Measurements from ENCODE around the gene MVB12B. TPM values are rescaled to one million over a fixed set of nuclear protein-coding genes. Genes with fewer than 3 reads are reported as not detected.

Gene MVB12B
- total RNA-seq, 2 donors from 2014 or later = 16.1 to 17.2 TPM

DNA sequence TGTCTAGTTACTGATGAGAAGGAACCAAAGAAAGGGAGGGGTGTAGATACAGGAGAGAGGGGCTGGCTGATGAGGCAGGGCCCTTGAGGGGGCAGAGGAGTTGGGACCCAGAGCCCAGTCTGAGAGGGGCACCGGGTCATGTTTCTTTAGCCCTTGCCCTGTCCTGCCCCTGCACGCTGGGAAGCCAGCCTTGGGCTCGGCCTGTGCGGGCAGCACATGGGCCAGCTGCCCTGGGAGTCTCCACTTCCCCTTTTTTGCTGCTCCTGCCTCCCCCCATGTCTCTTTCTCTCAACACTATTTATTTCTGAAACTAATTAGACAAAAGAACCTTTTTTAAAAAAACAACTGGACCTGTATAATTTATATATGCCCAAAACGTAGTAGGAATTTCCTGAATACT is 20.5 kb downstream of the MVB12B start:
- ATAC-seq = no peak
- intact Hi-C loops (cut with DNase I, micrococcal nuclease) = no loop called here

DNA sequence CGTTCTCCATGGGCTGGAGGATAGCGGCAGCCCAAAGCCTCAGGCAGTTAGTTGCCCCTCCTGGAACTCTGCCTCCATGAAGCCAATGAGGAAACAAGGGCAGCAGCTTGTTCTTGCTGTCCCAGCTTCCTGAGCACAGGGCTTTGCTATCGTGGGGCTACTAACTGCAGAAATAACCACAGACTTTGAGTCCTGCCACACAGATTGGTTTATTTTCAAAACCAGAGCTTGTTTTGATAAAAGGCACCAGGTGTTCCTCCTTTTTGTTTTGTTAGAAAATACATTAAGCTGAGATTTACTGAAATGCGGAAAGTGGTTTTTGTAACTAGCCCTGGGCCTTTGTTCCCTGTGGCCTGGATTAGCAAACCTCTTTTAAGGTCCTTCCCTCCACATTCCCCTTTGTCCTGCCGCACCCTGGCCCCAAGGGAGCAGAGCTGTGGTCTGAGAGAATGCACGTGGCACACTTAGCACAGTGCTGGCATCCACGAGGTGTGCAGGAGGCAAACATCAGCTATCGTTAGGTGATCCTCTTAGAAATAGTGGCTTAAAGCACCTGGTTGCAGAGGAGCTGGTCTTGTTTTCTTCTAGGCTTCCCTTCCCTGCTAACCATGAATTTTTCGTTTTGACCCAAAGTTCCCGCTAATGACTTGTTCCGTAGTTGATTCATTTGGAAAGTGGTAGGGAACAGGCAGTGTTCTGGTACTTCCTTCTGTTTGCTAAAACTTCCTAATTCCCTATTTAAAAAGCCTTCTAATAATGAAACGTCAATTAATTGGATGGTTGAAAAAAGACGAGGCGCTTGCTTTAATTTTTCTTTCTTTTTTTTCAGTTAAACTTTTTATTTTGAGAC is 21.5 kb downstream of the MVB12B start:
- ATAC-seq (peak; percentile 67), DNase-seq (peak; percentile 68 to 75)
- intact Hi-C loops (cut with DNase I, micrococcal nuclease) = no loop called here

More for the DNA sequence above, 20.5 kb downstream of the MVB12B start:
- DNase-seq = no peak

DNA sequence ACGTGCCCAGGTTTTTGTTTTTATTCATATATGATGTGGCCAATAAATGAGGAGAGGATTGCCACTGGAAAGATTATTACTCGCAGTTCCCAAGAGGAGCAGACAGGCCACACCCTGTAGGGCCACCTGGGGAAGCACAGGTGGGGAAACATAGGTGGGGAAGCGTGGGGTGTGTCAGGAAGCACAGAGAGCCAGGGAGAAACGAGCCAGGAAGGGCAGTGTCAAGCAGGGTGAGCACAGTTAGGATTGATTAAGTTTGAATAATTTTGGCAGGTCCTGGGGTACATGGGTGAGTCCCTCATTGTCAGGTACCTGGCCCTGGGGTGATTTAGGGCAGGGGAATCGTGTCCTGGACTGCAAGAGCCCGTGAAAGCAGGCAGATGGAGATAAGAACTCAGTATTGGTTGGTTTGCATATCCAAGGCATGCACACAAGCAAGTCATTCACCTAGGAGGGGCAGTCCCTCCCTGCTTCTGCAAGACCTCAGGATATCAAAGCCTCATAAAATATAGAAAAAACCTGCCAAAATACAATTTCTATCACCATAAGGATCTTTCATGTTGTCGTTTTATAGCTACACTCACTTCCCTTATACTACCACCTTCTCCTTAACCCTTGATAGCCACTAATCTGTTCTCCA is 22.4 kb downstream of the MVB12B start:
- DNase-seq (peak; percentile 74 to 90), ATAC-seq (peak; percentile 89)
- intact Hi-C loops (cut with DNase I, micrococcal nuclease) = no loop called here

DNA sequence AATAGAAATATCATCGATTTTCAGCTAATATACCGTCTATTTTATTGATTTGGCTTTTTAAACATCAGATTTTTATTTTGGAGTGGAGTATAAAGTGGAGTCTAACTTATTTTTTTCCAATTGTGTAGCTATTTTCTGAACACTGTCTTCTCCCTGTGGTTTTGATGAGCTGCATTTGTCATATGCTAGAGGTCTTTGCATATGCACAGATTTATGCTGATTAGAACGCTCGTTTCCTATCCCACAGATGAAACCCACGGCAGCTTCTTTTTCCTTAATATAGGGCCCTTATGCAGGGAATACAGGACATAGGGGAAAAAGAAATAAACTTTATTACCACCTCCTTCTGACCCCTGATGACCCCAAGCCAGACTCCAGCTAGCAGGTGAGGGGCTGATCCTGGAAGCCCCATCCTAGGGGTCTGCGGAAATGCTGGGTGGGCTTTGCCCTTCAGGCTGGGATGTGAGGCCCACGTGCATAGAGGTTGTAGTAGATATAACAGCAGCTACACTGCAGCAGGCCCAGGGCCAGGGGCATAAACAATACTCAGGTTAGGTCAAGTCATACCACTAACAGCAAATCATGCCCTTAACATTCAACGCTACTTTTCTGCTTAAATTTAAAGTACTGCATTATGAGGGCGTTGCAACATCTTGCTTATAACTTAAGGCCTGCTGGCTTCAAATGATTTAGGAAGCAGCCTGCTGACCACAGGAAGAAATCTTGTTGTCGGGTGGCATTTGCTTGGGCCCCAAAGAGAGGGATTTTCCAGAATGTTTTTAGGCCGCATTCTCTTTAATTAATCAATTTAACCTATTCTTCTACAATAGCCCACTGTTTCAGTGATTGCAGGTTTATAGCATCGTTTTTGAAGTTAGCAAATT is 28.5 kb downstream of the MVB12B start:
- intact Hi-C loops (cut with DNase I, micrococcal nuclease) = no loop called here
- ATAC-seq = no peak
- DNase-seq = peak in 1 of 2 donors; percentile 17

DNA sequence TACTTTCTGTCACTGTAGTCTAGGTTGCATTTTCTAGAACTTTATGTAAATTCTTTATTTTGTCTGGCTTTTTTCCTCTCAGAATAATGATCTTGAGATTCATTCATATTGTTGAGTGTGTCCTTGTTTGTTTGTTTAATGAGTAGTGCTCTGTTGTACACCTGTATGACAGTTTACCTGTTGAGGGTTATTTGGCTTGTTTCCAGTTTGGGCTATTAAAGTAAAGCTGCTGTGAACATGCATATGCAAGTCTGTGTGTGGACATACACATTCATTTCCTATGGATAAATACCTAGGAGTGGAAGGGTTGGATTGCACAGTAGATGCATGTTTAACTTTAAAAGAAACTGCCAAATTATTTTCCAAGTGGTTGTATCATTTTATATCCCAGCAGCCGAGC is 30.4 kb downstream of the MVB12B start:
- intact Hi-C loops (cut with DNase I, micrococcal nuclease) = no loop called here
- DNase-seq (no peak), ATAC-seq (no peak)

DNA sequence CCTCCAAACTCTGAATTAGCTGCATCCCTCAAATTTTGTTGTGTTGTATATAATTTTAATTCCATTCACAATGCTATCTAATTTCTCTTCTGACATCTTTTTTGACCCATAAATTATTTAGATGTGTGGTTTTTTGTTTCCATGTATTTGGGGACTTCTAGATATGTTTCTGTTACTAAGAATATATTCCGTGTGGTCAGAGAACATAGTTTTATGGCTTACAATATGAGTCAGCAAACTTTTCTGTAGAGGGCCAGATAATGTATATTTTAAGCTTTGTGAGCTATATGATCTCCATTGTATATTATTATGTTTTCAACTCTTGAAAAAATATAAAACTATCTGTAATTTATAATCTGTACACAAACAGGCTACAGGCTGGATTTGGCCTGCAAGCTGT is 33.4 kb downstream of the MVB12B start:
- intact Hi-C loops (cut with DNase I, micrococcal nuclease) = no loop called here

DNA sequence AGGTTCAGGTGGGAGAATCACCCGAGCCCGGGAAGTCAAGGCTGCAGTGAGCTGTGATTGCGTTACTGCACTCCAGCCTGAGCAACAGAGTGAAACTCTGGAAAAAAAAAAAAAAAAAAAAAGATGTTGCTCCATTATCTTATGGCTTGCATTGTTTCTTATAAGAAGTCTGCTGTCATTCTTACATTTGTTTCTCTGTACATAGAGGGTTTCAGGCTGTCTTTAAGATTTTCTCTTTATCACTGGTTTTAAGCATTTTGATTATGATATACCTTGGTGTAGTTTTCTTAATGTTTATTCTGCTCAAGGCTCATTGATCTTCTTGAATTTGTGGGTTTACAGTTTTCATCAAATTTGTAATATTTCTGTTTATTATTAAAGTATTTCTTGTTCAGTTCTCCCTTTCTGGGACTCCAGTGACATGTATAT is 35.2 kb downstream of the MVB12B start:
- DNase-seq = no peak
- ATAC-seq = no peak
- intact Hi-C loops (cut with DNase I, micrococcal nuclease) = no loop called here

More for the DNA sequence above, 33.4 kb downstream of the MVB12B start:
- ATAC-seq (no peak), DNase-seq (no peak)

DNA sequence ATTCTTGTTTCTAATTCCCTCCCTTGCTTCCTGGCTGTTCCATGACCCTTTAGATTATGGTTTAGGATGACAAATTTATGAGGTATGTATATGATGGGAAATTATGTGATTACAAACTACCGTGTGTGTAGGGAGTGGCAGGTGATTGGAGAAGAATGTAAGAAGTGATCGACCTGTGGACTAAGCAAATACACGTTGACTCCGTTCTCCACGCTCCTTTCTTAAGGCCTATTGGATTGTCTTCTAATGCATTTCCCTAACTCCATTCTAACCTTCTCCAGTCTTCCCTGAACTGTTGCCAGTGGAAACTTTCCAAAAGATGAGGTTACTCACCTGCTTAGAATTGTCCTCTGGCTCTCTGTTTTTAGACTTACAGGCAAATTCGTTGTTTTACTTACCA is 36.6 kb downstream of the MVB12B start:
- no peak for DNase-seq
- intact Hi-C loops (cut with DNase I, micrococcal nuclease) = no loop called here
- peak; percentile 71 for ATAC-seq

DNA sequence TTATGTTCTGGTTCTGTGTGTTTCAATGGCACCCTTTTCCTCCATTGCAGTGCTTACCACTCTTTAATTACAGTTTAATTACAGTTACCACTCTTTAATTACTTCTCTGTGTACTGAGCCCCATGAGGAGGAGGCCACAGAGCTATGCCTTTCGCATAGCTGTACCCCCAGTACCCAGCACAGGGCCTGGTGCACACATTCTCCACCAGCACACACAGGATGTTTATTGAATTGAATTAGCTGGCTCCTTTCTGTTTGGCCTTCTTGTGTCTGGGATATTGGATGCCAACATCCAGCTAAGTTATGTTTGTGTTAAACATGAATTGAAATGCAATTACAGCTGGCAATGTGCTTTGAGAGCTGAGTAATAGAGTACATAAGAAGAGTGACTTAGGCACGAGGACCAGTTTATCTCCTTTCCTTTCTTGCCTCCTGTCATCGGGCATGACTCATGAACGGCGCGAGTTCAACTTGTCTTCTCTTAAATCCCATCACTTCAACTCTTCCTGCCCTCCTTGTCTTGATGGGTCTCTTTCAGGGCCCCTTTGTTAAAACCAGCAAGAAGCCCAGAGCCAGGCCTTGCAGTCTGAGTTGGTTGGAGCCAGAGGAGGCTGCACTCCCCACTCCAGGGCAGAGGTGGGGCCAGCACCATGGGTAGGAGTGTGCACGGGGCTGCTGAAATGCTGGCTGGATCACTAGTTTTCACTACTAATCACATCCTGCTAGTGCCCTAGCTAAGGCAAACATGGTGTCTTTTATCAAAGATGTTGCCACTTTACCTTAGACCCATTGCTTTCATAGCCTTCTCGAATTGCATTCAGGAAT is 37.4 kb downstream of the MVB12B start:
- intact Hi-C loops (cut with DNase I, micrococcal nuclease) = no loop called here
- peak; percentile 31 to 71 for DNase-seq
- peak; percentile 35 for ATAC-seq

DNA sequence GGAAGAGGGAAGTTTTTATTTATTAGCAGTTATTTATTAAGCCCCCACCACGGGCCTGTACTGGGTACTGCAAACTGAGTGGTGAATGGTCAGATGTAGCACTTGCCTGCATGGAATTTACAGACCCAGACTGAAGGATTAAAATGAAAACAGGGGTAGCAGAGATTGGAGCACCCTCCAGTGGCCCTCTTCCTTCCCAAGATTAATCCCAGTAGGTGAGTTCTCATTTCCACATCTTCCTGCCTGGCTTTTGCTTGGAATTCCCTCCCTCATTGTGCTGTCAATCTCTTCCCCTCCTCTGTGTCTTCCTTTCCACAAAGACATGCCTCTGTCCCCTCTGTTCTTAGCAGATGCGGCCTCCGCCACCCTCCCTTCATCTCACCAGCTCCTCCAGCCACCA is 39.2 kb downstream of the MVB12B start:
- no peak for ATAC-seq
- peak in 1 of 2 donors; percentile 19 for DNase-seq
- intact Hi-C loops (cut with DNase I, micrococcal nuclease) = no loop called here

DNA sequence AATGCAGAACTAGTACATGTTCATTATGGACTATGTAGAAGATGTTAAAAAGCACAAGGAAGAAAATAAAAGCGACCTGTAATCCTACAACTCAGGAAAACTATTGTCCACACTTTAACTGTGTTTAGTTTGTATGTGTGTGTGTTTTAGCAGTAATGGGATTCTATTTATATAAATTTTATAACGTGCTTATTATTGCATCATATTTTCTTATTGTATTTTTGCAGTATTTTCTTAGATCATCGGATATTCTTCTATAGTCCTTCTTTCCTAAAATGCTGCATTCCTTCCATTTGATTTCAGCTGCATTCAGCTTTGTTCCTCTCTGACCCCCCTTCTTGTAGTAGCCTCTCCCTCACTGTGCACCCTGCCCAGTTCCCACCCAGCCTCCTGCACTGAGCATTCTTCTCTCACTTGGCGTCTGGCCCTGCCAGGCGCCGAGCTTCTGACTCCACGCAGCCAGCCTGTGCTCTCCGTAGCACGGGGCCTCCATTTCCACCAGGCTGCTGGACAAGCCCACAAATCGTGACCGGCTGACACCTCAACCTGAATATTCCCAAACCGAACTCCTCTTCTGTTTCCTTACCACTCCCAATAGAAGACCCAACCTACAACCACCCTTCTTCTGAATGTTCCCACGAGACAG is 39.9 kb downstream of the MVB12B start:
- DNase-seq (peak; percentile 63 to 64), ATAC-seq (peak; percentile 52)
- intact Hi-C loops (cut with DNase I, micrococcal nuclease) = no loop called here

DNA sequence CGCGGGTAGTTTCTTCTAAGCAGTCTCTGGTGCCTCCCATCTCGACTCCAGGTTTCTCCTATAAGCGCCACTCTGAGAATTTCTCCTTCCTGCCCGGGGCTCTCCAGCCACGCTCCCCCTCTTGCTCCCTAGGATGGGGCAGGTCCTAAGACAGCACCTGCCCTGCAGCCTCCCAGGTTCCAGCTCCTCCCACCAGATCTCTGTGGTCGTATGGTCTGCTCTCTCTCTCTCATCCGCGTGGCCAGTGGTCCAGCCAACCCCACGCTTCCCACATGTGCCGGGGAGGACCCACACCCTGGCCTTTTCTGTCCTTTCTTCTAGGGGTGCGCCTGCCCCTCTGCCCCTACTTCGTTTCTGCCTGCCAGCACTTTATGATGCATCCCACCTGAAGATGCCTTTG is 40.5 kb downstream of the MVB12B start:
- DNase-seq = peak; percentile 22 to 42
- intact Hi-C loops (cut with DNase I, micrococcal nuclease) = no loop called here
- peak; percentile 29 for ATAC-seq

DNA sequence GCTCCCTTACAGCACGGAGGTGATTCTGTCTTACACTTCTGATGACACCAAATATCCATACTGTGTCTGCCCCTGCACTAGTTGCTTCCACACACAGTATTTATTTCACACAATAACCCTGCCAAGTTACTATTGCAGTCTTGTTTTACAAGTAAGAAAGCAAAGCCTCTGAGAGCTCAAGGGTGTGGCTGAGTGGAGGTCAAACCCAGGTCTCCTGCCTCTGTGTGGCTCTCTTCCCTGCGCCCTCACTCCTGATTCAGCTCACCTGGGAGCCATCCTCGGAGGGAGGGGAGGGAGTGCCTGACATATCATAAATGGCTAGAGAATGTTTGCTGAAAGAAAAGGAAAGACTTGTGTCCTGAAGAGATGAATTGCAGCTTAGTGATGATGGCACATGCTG is 41.0 kb downstream of the MVB12B start:
- peak; percentile 83 for ATAC-seq
- peak; percentile 71 to 86 for DNase-seq
- intact Hi-C loops (cut with DNase I, micrococcal nuclease) = no loop called here

DNA sequence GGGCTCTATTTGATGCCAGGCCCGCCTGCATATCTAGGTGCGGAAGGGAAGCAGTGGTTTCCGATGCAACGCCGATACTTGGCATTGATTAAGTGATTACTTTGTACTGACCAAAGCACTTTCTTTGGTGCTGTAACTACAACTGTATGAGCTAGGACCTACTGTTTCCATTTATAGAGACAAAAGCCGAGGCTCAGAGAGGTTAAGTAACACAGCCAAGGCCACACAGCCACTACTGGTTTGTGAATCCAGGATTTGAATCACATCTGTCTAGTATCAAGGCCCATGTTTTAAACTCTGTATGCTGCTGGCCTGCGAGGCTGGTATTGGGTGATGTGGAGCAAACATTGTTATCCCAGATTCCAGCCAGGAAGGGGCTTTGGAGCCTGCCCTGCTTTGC is 41.4 kb downstream of the MVB12B start:
- no peak for ATAC-seq
- DNase-seq = peak in 1 of 2 donors; percentile 41
- intact Hi-C loops (cut with DNase I, micrococcal nuclease) = no loop called here

DNA sequence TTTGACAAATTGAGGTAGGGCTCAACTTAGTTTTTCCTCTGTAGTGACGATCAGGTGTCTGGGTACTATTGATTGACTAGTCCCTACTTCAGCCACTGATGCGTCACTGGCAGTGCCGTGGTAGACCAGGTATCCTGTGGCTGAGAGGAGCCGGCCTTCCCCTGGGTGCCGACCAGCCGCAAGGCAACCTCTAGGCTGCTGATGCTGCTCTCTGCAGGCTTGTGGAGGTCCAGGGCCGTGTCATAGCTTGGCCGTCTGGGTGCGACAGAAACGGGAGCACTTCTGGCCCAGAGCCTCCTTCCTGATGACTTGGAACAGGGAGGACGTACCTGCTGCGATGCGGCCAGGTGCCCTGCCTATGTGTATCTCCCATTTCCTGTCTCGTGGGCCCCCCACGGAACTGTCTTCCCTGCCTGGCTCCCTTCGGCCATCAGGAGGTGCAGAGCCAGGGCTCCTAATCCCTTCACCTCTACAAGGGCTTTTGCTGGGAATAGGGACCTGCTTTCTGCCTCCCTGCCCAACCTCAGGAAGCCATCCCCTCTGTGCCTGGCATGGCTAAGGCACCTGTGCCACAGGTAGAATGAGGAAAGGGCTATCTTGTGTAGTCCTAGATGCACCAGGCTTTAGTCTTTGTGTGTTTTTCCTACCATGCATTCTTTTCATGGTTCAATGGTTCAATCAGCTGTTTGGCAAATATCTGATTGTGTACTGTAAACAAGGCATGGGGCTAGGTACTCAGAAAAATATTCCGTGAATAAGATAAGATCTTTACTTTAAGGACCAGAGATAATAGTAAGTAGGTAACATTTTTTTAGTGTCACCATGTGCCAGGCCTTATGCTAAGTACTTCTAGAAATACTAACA is 44.6 kb downstream of the MVB12B start:
- DNase-seq (peak in 1 of 2 donors; percentile 14), ATAC-seq (no peak)
- intact Hi-C loops (cut with DNase I, micrococcal nuclease) = no loop called here

DNA sequence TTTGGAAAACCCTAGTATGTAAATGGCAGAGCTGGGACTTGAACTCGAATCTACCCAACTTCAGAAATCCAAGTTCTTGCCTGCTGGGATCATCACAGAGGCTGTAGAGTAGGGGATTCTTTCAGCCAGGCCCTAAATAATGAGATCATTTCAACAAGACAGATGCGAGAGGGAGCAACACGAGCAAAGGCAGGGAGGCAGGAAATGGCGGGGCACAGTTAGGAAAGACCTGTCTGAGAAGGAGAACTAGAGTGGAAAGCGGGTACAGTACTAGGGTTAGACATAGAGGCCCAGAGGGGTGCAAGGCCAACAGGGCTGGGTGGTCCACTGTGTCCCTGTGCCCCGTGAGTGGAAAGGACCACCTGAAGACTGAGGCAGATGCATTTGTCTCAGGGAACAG is 46.1 kb downstream of the MVB12B start:
- peak in 1 of 2 donors; percentile 24 for DNase-seq

DNA sequence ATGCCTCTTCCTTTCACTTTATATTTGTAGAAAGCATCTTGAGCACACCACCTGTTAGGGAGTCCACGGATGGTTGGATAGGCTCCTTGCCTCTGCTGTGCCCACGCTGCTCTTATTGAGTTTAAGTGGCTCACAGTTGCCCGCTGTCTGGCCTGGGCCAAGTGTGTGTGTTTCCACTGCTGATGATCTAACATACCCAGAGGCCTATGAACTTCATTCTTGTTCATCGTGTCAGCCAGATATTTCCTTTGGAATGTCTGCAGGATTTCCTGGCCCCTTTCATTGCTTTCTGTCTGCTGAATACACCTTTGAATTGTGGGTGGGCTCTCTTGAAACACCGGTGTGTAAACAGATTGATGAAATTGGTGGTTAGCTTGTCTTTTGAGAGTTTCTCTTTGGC is 46.6 kb downstream of the MVB12B start:
- ATAC-seq (no peak), DNase-seq (peak in 1 of 2 donors; percentile 24)

More for the DNA sequence above, 46.1 kb downstream of the MVB12B start:
- ATAC-seq = no peak
- intact Hi-C loops (cut with DNase I, micrococcal nuclease) = no loop called here

More for the DNA sequence above, 46.6 kb downstream of the MVB12B start:
- intact Hi-C loops (cut with DNase I, micrococcal nuclease) = no loop called here

Data from left colon (tissue), 2 donors.